ENCODE measurements around the gene TAMM41.

- no peak for TF ChIP-seq CTCF (IDR thresholded peaks at IDR 0.05)
- no peak for TF ChIP-seq ZFX (IDR thresholded peaks at IDR 0.05; ENCODE audit: borderline replicate concordance)
These were observed 3.3 kb upstream of the TAMM41 start for GRCh38 chr3:11850003-11850402.
